CD4-positive, alpha-beta T cell treated with Interferon alpha-2 for 1 hour (primary cell): ENCODE data around the gene IGFBP7.

Experiments used
- DNase-seq, 2 donors: peaks; one replicate each; pipeline ENCODE4 v3.0.0-alpha.2; 2020 to 2022

The IGFBP7 gene, protein sequence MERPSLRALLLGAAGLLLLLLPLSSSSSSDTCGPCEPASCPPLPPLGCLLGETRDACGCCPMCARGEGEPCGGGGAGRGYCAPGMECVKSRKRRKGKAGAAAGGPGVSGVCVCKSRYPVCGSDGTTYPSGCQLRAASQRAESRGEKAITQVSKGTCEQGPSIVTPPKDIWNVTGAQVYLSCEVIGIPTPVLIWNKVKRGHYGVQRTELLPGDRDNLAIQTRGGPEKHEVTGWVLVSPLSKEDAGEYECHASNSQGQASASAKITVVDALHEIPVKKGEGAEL

DNA sequence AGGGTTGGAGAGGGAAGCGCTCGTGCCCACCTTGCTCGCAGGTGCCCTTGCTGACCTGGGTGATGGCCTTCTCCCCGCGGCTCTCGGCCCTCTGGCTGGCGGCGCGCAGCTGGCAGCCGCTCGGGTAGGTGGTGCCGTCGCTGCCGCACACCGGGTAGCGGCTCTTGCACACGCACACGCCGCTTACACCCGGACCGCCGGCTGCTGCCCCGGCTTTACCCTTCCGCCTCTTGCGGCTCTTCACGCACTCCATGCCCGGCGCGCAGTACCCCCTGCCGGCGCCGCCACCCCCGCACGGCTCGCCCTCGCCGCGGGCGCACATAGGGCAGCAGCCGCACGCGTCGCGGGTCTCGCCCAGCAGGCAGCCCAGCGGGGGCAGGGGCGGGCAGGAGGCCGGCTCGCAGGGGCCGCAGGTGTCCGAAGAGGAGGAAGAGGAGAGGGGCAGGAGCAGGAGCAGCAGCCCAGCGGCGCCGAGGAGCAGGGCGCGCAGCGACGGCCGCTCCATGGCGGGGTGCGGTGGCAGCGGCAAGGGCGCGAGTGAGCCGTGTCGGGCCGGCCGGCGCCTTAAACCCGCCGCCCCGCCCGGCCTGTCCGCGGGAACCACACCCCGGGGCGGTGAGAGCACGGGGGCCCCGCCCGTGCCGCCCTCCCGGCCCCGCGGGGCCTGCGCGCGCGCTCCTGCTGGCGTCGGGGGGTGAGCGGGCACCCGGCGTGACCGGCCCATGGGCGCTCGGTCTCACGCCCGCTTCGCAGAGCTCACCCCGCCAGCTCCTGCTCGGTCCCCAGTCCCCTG lies at the start of gene IGFBP7:
Gene IGFBP7, minus strand, starts transcription at position 539 of the 793 bp plus-strand sequence. Its CDS starts 34 bp downstream, at position 505.
- peak in 1 of 2 donors; percentile 7 for DNase-seq

DNA sequence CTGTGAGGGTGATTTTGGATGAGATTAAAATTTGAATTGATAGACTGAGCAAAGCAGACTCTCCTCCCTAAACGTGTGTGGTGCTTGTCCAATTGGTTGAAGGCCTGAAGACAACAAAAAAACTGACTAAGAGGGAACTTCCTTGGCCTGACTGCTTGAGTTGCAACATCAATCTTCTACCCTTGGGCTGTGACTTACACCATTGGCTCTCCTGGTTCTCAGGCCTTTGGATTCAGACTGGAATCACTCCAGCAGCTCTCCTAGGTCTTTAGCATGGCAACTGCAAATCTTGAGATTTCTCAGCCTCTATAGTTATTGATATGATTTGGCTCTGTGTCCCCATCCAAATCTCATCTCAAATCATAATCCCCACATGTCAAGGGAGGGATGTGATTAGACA lies 49.7 kb upstream of the IGFBP7 start:
- no peak for DNase-seq

- no peak for DNase-seq
These were observed 48.6 kb upstream of the IGFBP7 start for GRCh38 chr4:57158762-57159161.

DNA sequence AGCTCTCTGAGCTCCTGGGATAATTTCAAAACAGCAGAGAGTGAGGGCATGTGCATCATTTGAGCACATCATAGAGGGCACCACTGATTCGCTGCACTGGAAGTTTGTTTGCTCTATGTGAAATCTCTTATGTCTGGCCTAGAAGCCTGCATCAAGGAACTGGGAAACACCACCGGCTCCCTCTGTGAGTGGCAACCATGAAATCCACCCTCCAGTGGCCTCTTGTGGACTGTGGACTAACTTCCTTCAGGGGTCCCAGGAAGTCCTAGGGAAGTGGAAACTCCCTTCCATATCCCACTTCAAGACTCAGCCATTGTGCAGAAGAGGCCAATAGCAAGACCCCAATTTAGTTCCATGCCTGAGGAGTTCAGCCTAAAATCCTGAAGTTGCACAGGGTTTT lies 48.0 kb upstream of the IGFBP7 start:
- no peak for DNase-seq

GRCh38 chr4:57157596-57158137 lies 47.5 kb upstream of the IGFBP7 start:
- no peak for DNase-seq

DNA sequence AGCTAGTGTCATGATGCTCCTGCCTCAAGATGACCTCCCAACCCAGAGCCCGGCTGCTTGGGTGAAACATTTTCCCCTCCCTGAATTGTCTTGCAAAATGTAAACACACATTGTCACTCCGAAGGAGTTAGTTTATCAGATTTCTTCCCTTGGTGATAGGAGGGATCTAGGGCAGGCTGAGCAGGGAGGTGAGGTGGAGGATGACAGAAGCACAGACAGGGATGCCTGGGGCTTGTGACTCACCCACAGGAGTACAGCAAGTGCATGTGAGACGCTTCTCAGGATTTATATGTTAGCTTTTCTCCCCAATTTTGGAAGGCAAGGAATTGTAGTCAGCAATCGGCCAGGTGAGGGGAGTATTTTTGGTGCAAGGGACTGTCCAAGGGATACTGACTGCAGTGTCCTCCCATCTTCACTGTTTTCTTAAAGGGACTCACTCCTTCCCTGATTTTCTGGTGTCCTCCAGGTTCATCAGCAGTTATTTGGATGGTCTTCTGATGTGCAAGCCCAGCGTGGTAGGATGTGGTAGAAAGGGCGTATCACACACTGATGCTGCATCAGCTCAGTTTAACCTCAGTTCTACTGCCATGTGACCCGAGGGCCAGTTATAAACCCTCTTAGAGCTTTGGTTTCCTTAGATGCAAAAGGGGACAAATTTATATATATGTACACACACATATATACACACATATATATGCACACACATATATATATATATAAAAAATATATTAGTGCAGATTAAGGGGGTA lies 46.2 kb upstream of the IGFBP7 start:
- no peak for DNase-seq

DNA sequence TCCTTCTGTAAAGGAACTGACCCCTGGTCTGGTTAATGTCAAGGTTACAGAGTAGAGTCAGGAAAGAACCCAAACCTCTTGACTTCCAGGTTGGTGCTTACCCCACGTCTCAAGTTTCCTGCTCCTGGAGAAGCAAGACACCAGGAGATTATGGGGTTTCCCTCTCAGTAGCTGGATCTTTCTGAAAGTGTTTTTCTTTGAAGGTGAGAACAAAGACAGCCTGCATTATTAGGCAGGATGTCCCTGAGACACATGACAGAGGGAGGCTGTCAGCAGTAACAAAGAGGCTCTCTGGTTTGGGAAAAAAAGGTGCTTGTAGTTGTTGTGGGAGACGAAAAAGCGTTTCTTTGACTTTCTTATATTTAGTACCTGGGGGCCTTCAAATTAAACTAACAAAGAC lies 44.7 kb upstream of the IGFBP7 start:
- no peak for DNase-seq

DNA sequence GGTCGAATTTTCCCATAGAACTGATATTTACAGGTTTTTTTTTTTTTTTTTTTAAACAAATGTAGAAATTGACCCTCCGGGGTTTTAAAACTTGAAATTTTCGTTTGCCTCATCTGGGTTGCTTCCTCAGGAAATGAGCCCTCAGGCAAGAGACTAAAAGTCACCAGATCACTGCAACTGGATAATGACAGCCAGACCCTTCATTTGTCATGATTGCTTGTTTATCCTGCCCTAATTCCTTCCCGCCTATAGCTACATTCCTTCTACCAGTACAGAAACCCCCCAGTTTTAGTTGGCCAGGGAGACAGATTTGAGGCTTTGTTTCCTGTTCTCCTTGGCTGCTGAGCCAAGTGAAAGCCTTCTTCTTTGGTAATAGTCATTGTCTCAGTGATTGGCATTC lies 44.0 kb upstream of the IGFBP7 start:
- no peak for DNase-seq

GRCh38 chr4:57153207-57153606 lies 43.0 kb upstream of the IGFBP7 start:
- no peak for DNase-seq

DNA sequence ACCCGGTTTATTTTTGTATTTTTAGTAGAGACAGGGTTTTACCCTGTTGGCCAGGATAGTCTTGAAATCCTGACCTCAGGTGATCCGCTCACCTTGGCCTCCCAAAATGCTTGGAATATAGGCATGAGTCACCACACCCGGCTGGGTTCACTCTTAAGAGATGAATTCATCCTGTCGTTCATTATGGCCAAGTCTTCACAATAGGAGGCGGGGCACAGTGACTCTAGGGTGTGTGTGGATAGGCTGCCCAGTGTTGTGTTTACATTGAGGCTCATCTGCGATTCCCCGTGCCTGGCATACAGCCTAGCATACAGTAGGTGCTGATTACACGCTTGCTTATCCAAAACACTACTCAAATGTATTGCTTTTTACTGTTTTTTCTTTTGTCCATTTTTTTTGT lies 41.3 kb upstream of the IGFBP7 start:
- no peak for DNase-seq

- no peak for DNase-seq
These were observed 39.6 kb upstream of the IGFBP7 start for GRCh38 chr4:57149833-57150232.

DNA sequence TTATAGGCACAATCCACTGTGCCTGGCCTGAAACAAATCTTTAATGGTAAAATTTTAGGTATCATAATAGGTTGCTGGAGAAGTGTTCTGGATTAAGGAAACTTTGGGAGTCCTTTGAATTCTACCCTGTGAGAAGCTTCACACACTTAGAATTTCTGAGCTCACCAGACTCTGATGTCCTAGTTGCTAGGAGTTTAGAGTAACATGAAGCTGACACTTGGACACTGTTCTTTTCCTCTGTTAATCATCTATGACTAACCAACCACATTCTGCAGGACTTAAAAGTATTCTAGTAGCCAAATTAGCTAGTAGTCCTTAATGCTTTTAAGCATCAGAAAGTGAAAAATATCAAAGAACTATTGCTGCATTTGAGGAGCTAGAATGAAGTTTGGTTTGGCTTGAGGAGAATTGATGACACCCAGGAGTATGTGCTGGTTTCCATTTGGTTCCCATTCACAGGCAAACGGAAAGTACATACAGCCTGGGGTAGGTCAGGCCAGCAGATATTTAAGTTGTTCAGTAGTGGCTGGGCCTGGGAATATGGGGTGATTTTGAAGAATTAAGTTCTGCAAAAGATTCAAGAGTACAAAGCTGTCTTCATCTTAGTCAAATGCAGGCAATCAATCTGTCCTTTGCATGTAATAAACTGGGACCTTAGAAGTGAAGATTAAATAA lies 38.8 kb upstream of the IGFBP7 start:
- no peak for DNase-seq

DNA sequence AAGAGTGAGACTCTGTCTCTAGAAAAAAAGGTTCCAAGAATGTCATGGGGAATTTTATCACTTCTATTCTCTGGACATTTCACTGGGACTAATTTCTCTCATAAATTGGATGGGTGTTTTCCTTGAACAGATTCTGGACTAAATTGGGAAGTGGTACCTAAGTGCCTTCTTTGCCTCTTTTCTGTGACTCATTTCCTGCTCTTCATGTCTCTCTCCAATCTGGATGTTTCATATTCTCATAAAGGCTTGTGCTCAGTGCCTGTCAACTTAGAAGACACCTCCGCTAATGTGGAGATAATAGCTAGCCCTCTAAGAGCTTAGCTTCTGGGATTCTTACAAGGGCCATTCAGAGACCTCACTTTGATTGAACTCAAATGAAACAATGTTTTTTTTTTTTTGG lies 38.0 kb upstream of the IGFBP7 start:
- DNase-seq: no peak

- DNase-seq: no peak
These were observed 37.3 kb upstream of the IGFBP7 start for GRCh38 chr4:57147335-57148060.

- DNase-seq: no peak
These were observed 36.3 kb upstream of the IGFBP7 start for GRCh38 chr4:57146444-57146843.

DNA sequence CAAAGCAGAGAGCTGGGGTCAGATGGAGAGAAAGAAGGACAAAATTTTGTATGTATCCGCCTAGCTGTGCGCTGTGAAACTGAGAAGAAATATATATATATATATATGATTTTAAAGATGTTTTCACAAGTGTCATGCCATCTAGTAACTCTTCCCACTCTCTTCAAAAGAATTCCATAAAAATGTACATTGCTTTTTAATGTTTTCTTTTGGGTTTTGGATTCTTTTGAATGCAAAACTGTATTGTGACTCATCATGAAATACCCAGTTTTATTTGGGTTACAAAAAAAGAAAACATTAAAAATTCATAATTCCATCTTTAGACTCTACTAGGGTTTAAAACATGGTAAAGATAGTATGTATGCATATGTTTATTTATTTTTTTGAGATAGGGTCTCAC lies 34.3 kb upstream of the IGFBP7 start:
- DNase-seq: no peak

GRCh38 chr4:57139783-57140182 lies 29.6 kb upstream of the IGFBP7 start:
- no peak for DNase-seq

DNA sequence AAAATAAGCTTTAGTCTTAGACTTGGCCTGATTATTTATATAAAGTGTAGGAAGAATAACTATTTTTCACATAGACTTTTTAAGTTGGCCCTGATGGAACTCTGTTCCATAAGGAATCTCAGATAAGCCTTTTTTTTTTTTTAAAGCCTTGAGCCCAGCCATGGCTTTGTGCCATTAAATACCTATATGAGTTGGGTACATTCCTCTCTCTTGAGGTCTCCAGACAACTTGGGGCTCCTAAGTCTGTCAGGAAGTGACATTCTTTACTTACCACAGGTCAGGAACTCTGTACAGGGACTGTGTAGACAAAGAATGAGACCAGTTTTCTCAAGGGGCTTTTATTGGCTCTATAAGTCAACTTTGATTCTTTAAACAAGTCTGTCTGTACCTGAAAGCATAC lies 27.1 kb upstream of the IGFBP7 start:
- DNase-seq: no peak

GRCh38 chr4:57136281-57136680 lies 26.1 kb upstream of the IGFBP7 start:
- DNase-seq: no peak

DNA sequence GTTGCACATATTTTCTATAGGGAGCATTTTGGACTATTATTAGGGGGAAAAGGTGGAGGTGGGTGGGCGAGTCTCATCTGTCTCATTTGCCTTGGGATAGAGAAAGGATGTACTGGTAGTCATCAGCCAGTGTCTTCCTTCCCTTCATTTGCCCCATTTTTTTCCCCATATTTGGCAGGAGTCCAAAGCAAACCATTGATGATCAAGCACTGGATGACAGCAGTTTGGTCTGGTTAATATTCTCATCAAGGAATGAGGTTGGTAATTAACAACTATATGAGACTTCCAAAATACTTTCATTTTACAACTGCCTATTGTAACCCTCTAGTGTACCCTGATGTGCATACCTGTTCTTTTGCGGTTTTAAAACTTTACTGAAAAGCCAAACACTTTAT lies 22.6 kb upstream of the IGFBP7 start:
- no peak for DNase-seq

GRCh38 chr4:57131849-57132742 lies 21.9 kb upstream of the IGFBP7 start:
- DNase-seq: no peak
